ENCODE data around the gene RBM33.

The RBM33 gene

DNA sequence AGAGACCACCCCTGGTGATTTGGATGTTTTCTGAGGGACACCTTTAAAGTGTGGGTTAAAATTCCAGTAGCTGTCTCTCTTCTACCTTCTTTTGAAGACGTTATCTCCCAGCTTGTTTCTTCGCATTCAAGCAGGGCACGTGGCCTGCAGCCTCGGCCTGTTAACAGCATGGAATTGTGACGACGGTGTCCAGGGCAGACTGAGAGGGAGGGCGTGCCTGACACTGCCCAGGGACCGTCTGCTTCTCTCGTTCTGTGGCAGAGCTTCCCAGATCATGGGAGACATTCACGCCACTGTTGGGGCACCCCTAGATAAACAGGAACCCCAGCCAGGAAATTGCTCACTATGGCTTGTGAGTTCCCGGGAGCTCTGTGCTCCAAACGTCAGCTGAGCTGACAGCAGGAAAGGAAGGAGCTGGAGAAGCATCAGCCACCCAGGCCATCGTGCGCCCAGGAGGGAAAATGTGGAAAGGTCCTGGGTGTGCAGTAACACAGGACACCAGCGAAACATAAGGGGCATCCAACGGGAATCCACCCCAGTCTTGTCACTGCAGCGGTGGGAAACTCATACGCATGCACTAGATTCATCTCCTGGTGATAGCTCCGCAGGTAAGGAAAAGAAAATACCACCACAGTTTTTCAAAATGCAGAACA is 41.1 kb upstream of the RBM33 start:
- no peak for DNase-seq (ENCODE audit: low spot score)
- TF ChIP-seq, protein P1, sequence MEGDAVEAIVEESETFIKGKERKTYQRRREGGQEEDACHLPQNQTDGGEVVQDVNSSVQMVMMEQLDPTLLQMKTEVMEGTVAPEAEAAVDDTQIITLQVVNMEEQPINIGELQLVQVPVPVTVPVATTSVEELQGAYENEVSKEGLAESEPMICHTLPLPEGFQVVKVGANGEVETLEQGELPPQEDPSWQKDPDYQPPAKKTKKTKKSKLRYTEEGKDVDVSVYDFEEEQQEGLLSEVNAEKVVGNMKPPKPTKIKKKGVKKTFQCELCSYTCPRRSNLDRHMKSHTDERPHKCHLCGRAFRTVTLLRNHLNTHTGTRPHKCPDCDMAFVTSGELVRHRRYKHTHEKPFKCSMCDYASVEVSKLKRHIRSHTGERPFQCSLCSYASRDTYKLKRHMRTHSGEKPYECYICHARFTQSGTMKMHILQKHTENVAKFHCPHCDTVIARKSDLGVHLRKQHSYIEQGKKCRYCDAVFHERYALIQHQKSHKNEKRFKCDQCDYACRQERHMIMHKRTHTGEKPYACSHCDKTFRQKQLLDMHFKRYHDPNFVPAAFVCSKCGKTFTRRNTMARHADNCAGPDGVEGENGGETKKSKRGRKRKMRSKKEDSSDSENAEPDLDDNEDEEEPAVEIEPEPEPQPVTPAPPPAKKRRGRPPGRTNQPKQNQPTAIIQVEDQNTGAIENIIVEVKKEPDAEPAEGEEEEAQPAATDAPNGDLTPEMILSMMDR (IDR thresholded peaks at IDR 0.05; ENCODE audit: extremely low read depth, missing control alignments), result no peak

DNA sequence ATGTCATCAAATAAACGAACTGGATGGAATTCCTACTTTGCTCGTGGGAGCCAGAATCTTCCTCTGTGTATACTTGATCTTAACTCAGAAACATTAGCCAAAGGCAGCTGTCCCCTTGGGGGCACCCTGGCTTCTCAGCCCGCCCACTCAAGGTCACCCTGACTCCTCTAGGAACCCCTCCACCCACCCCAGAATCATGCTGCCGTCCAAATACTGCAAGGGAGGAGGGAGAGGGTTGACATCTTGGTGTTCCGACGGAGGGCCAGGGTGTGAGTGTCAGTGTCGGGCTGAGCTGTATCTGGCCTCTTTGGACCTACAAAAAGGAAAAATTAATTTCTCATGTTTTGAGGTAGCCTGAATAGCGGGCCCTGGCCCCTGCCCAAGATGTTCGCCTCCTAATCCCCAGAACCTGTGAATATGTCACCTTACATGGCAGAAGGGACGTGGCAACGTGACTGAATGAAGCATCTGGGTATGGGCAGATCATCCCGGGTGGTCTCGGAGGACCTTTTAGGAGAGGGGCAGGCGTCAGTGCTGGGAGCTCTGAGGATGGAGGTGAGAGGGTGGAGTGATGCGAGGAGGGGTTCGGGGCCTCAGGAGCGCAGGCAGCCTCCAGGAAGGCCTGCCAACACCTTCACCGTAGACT is 40.5 kb upstream of the RBM33 start:
- TF ChIP-seq, protein P1 (IDR thresholded peaks at IDR 0.05; ENCODE audit: extremely low read depth, missing control alignments), result no peak

DNA sequence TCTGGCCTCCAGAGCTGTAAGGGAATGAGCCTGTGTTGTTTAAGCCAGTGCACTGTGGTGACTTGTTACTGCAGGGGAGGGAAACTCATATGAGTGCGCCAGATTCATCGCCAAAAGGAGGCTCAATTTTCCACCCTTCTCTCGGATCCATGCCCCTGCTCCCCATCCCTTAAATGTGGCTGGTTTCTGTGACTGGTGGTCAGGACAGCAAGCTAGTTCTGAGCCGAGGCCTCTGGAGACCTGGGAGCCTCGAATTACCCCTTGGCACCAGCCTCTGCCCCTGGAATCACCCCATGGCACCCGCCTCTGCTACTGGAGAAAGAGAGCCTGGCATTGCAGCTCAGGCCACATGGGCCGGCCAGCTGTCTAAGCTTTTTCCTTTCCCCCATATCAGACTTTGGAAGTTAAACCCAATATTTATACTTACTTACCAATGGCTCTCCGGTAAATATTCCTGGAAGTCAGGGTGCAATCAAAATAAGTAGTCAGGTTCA is 39.9 kb upstream of the RBM33 start:
- DNase-seq (ENCODE audit: low spot score), result no peak
- TF ChIP-seq, protein P1 (IDR thresholded peaks at IDR 0.05; ENCODE audit: extremely low read depth, missing control alignments), result no peak

More for the DNA sequence above, 40.5 kb upstream of the RBM33 start:
- DNase-seq (ENCODE audit: low spot score), result no peak

DNA sequence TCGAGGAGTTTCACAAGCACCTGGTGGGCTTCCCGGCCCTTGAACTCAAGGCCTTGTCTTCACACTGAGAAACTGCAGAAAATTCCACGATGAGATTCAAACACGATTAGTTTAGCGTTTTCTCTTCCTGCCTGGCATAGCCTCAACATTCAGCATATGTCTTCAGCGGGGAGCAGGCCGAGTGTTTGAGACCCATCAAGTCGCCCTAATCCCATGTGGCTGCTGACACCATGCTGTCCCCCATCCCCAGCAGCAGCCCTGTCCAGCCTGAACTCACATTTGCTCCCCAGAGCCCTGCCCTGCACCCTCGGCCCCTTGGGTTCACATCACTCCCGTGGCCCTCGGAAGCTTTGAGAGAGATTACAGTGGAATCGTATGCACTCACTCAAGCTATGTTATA is 35.3 kb upstream of the RBM33 start:
- no peak for DNase-seq (ENCODE audit: low spot score)
- TF ChIP-seq, protein P1 (IDR thresholded peaks at IDR 0.05; ENCODE audit: extremely low read depth, missing control alignments), result no peak

DNA sequence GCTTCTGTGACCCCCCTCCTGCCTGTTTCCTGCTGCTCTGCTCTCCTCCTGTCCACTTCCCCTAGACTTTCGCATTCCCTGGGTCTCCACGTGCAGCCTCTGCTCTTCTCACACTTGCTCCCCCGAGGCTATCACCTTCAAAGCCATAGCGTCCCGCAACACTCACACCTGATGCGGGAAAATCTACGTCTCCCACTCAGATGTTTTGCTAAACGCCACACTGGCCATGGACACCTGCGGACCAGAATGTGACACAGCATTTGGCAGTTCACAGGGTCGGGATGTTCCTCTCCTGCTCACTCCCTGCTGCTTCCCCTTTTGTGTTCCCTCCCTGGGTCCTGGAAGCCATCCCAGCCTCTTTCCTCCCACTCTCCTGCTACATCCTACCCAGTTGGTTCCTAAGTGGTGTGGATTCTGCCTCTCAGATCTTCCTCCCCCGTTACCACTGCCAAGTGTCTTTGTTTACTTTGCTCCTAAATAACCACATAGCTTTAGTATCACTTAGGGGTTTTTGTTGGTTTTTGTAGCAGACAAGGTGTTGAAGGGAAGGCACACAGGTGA is 33.7 kb upstream of the RBM33 start:
- TF ChIP-seq, protein P1 (IDR thresholded peaks at IDR 0.05; ENCODE audit: extremely low read depth, missing control alignments), result no peak

DNA sequence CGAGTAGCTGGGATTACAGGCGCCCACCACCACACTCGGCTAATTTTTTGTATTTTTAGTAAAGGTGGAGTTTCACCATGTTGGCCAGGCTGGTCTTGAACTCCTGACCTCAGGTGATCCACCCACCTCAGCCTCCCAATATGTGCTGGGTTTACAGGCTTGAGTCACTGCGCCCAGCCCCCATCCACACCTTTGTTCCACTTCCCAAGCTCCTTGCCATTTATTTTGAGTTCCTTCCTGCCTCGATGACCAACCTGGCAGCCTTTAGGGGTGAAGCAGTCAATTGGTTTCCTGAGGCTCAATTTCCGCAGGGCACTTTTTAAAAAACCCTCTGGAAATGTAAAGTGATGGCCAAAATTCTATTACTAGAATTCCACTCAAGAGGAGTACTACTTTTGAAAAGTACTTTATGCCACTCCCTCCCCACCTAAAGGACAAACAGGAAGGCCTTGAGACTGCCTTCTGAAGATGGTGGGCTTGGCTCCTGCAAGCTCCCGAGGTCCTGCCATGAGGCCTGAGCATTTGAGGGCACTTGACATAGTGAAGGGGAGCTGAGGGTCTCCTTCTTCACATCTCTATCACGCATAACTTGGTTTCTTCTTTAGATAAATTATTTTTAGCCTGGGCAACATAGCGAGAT is 32.5 kb upstream of the RBM33 start:
- DNase-seq (ENCODE audit: low spot score), result no peak

More for the DNA sequence above, 33.7 kb upstream of the RBM33 start:
- DNase-seq (ENCODE audit: low spot score), result no peak

More for the DNA sequence above, 32.5 kb upstream of the RBM33 start:
- TF ChIP-seq, protein P1 (IDR thresholded peaks at IDR 0.05; ENCODE audit: extremely low read depth, missing control alignments), result no peak
